ENCODE measurements around the gene SNAPC1. TPM values are rescaled to one million over a fixed set of nuclear protein-coding genes. Genes with fewer than 3 reads are reported as not detected.

The SNAPC1 gene, protein sequence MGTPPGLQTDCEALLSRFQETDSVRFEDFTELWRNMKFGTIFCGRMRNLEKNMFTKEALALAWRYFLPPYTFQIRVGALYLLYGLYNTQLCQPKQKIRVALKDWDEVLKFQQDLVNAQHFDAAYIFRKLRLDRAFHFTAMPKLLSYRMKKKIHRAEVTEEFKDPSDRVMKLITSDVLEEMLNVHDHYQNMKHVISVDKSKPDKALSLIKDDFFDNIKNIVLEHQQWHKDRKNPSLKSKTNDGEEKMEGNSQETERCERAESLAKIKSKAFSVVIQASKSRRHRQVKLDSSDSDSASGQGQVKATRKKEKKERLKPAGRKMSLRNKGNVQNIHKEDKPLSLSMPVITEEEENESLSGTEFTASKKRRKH
- total RNA-seq (ENCODE audit: low replicate concordance): 3.2 and 5.6 TPM in 2 replicates
- long read RNA-seq, transcript SNAPC1-201 (10 exons, 2,656 nt): major isoform, 13 of 20 reads
- long read RNA-seq, partial matches to known transcripts: 7 of 20 reads
- long read RNA-seq, other reads (novel, unspliced or antisense): 0 of 20 reads

GRCh38 chr14:61761959-61762786, at the start of gene SNAPC1:
Gene SNAPC1 (plus strand): TSS chr14:61762420. CDS start chr14:61762461, 41 bp downstream.
- H3K27ac Mint-ChIP-seq: peak within 1 kb of the TSS; percentile 92
- H3K4me3 Mint-ChIP-seq: peak within 1 kb of the TSS; percentile 99
- H3K4me1 Mint-ChIP-seq (ENCODE audit: unreplicated experiment): peaks cover 37% of the 10 kb centered on the region
- H3K9me3 Mint-ChIP-seq: no peaks in the 10 kb centered on the region
- peaks cover 5% of the 10 kb centered on the region for H3K36me3 Mint-ChIP-seq
- TF ChIP-seq CTCF (conservative IDR thresholded peaks at IDR 0.05): no peak
- H3K27me3 Mint-ChIP-seq: no peaks in the 10 kb centered on the region
- DNase-seq (ENCODE audit: extremely low spot score, unreplicated experiment): peak; percentile 92

DNA sequence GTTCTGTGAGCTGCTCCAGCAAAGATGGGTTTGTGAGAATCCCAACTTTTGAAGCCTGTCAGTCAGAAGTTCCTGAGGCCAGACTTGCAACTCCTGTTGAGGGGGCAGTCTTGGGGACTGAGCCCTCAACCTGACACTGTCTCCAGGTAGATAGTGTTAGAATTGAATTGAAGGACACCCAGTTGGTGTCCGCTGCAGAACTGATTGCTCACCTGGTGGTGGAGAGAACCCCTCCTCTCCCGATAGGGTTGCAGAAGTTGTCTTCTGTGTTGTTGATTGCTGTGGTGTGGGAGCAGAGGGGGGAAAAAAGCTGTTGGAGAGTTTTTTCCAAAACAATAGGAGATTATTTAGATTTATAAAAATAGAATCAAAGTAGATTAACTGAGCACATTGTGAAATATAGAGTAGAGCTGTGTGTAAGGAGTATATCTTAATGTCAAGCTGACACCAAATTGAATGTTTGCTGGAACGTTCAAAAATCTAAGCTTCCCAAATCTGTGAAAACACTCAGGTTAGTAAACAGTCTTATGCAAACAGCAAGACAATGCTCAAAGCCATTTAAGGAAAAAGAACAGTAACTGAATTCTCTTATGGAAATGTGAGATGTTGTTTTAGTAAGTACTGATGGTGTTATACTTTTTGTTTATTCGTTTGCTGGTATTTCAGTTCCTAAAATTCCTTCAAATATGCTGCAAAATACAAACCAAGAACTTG, 48.3 kb upstream of the SNAPC1 start:
- H3K4me1 Mint-ChIP-seq (ENCODE audit: unreplicated experiment): peaks cover 42% of the 10 kb centered on the region
- H3K27ac Mint-ChIP-seq: no peak overlapping the region
- no peaks in the 10 kb centered on the region for H3K27me3 Mint-ChIP-seq
- no peak for TF ChIP-seq CTCF (conservative IDR thresholded peaks at IDR 0.05)
- no peak overlapping the region for H3K4me3 Mint-ChIP-seq
- H3K9me3 Mint-ChIP-seq: no peaks in the 10 kb centered on the region
- no peak for DNase-seq (ENCODE audit: extremely low spot score, unreplicated experiment)
- H3K36me3 Mint-ChIP-seq: no peaks in the 10 kb centered on the region

GRCh38 chr14:61716956-61717355, 45.3 kb upstream of the SNAPC1 start:
- Mint-ChIP-seq H3K4me1 (ENCODE audit: unreplicated experiment) (peaks cover 35% of the 10 kb centered on the region), H3K27me3 (no peaks in the 10 kb centered on the region), H3K9me3 (no peaks in the 10 kb centered on the region), H3K4me3 (no peak overlapping the region), H3K27ac (no peak overlapping the region), H3K36me3 (no peaks in the 10 kb centered on the region)
- no peak for DNase-seq (ENCODE audit: extremely low spot score, unreplicated experiment)
- TF ChIP-seq CTCF (conservative IDR thresholded peaks at IDR 0.05): no peak

DNA sequence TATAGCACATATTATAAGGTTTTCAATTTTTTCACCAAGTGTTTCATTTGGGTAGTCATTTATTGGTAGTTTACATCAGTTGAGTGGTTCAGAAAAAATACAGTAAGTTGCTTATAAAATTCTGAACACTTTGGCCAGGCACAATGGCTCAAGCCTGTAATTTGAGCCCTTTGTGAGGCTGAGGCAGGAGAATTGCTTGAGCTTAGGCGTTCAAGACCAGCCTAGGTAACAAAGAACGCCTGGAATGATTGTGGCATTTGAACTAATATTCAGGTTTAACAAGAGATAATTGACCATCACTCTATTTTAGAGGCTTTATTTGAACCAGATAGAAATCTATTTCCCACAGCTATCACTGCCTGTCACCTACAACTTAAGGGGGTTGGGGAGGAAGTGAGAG, 44.2 kb upstream of the SNAPC1 start:
- Mint-ChIP-seq H3K27ac (no peak overlapping the region), H3K36me3 (no peaks in the 10 kb centered on the region), H3K4me3 (no peak overlapping the region), H3K27me3 (no peaks in the 10 kb centered on the region), H3K4me1 (ENCODE audit: unreplicated experiment) (peaks cover 25% of the 10 kb centered on the region), H3K9me3 (no peaks in the 10 kb centered on the region)
- DNase-seq (ENCODE audit: extremely low spot score, unreplicated experiment): no peak
- no peak for TF ChIP-seq CTCF (conservative IDR thresholded peaks at IDR 0.05)

All from type B pancreatic cell (in vitro differentiated cells).